HG02588 (cell line): Measurements from ENCODE around the gene RPL27A.

Experiments used
- ATAC-seq: cut with Tn5 transposase; IDR thresholded peaks from one replicate; pipeline ENCODE4 v1.9.1; 2021; ENCODE audit warnings: mild to moderate bottlenecking, moderate library complexity; ENCODE audit not compliant: unreplicated experiment

Gene RPL27A

DNA sequence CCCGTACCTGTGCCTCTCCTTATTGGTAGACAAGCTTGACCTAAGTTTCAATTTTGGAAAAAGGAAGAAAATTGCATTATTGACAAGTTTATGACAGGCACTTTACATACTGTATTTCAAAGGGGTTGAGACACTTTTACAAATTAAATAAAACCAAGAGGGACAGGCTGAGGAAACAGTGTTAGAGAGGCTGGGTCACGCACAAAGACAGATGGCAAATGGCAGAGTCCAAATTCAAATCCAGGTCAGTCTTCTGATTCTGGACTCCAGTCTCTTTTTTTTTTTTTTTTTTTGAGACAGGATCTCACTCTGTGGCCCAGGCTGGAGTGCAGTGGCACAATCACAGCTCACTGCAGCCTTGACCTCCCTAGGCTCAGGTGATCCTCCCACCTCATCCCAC lies 10.2 kb upstream of the RPL27A start:
- no peak for ATAC-seq

GRCh38 chr11:8674859-8675258 lies 7.7 kb upstream of the RPL27A start:
- ATAC-seq, result no peak

- ATAC-seq, result no peak
These were observed 6.1 kb upstream of the RPL27A start for GRCh38 chr11:8676458-8676857.

DNA sequence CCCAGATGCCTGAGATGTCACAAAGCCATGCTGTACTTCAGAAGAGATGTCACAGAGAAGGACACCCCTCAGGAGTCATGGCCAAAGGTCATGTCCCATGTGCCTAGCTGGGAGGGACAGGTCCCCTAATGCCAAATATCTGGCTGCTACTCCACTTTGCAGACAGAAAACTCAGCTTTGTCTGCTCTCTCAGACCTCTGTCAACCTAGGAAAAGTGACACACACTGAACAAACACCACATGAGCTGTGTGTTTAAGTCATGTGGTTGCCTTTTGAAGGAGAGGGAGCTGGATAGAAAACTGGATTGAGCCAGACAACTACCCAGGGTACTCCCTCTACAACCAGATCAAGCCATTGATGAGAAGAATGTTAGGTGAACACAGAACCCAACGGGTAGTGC lies 3.6 kb upstream of the RPL27A start:
- no peak for ATAC-seq

- no peak for ATAC-seq
These were observed 722 bp upstream of the RPL27A start for GRCh38 chr11:8681837-8682302.

DNA sequence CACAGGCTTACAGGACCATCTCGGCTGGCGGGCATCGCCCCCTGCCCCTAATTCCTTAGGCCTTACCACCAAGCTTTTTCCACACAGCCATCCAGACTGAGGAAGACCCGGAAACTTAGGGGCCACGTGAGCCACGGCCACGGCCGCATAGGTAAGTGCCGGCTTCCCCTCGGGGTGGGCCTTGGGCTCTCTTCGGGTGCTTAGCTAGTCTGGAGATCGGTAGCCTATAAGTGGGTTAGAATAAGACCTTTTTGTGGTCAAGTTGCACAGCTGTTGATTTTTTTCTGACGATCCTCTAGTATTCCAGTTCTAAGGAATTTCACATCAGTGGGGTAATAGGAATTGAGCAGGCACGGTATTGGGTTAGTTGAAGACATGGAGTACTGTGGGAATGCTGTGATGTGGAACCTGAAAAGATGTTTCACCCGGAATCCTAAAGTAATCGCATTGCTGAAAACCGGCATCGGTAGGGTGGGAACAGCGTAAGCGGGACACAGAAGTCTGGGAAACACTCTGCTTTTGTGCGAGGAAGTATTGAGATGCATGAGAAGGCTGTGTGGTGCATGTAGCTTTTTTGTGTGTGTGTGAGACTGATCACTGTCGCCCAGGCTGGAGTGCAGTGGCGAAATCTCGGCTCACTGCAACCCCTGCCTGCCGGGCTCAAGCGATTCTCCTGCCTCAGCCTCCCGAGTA lies 669 bp downstream of the RPL27A start:
- ATAC-seq, result no peak

DNA sequence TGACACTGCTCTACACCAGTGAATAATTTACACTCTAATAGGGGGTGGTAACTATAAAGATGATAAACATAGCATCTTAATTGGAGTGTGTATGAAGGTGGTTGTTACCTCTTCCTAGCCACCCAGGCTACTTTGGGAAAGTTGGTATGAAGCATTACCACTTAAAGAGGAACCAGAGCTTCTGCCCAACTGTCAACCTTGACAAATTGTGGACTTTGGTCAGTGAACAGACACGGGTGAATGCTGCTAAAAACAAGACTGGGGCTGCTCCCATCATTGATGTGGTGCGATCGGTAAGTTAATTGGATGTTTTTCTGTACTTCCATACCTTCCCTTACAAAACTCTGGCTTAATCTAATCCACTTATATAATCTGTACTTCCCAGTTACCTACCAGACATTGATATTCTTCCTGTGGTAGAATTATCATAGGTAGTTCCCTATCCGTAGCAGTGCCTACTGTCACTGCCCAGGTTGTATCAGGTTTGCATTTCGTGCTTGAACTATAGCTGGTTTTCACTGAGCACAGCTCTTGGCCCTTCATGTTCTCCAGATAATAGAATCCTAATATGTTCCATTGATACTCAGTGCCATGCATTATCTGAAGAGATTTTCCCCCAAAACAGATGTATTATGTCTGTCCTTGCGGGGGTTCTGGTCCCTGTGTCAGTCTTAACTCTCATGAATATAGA lies 2.2 kb downstream of the RPL27A start:
- ATAC-seq, result no peak

- ATAC-seq, result no peak
These were observed 2.7 kb downstream of the RPL27A start for GRCh38 chr11:8685306-8685705.

- ATAC-seq, result no peak
These were observed 3.2 kb downstream of the RPL27A start for GRCh38 chr11:8685820-8686219.

- no peak for ATAC-seq
These were observed 3.7 kb downstream of the RPL27A start for GRCh38 chr11:8686325-8686724.

DNA sequence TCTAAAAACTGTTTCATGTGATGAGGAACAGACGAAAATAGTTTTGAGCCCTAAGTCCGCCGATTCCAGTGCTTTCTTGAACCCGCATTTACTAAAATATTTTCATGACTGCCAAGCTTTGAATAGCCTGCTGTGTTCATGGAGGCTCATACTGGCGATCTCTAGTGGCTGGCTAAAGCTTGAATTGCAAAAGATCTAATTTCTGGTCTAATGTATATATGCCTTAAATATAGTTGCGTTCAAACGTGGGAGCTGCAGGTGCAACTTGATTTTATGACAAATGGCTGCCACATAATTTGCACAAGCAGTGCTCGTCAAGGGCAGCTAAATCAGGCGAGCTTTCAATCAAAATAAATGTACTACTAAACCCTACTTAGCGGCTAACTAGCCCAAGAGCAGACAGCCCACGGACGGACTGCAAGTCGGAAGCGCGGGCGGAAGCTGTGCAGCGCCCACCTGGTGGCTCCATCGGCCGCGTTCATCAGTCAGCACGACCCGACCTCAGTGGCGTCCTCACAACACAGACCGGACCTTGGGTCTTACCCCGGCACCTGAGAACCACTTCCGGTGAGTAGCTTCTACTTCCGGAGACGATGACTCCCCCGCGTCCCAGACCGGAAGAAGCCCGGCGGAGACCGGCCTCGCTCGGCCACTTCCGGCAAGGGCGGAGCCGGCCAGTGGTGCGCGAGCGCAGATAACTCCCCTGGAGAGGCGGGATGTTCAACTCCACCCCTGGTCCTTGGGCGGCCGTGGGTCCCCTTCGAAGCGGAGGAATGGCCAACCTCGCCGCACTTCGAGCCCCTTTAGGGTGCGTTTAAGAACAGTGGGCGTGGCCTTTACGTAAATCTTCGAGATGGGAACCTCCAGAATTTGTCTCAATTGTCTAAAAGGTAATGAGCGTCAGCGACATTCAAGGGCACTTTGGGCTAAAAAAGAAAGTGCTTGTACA lies 6.1 kb downstream of the RPL27A start:
- peak; percentile 94 for ATAC-seq

GRCh38 chr11:8689726-8690255 lies 7.2 kb downstream of the RPL27A start:
- ATAC-seq, result no peak

DNA sequence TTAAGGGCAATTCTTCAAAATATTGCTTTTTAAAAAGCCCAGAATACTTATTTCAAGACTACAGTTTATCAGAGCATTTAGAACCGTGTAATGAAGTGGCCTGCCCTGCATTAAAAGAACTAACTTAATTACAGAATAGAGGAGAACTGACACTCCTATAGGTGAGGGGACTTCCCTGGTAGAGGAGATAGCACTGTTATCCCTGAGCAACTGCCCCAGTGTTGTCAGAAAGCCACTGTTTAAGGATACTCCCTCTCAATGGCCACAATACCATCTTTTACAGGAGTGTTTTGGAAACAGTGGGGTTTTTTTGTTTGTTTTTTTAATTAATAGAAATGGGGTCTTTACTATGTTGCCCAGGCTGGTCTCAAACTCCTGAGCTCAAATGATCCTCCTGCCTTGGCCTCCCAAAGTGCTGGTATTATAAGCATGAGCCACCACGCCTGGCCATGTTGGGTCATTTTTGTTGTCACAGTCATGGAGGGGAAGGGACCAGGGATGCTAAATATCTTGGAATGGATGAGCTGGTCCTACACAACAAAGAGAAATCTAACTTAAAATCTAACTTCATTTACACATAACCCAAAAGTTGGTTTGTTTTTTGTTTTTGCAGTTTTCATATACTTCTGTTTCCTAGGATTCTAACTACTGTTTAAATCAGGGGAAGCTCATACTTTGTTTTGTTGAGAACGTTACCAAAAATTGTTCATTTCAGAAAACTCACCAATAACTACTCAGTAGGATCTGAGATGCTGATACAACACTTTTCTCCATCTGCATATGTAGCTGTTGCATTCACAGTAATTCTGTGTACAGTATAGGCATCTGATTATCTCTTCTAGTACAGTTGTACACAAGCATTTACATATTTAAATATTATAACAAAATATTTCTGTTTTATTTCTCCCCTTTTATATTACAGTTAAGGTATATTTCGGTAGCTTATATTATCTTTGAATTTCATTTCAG lies 8.1 kb downstream of the RPL27A start:
- no peak for ATAC-seq

- ATAC-seq, result no peak
These were observed 9.0 kb downstream of the RPL27A start for GRCh38 chr11:8691601-8692000.

DNA sequence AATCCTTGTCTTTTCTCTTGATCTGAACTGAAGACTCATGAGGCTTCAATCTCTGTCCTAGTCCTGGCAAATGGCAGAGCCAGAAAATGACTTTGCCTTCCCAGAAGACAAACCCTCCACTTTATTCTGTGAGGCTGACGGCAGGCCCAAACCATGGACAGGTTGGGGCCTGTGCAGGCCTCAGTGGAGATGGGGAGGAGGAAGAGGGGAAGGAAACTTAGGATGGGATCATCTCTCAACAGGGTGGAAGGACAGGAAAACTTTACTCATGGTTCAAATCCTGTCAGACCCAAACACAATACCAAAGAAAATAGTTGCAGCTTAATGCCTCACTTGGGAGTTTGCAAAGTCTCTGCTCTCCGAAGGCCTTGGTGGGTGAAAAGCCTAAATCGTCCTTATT lies 9.8 kb downstream of the RPL27A start:
- no peak for ATAC-seq

GRCh38 chr11:8693010-8693551 lies 10.5 kb downstream of the RPL27A start:
- no peak for ATAC-seq

GRCh38 chr11:8693555-8693954 lies 11.0 kb downstream of the RPL27A start:
- ATAC-seq, result no peak

DNA sequence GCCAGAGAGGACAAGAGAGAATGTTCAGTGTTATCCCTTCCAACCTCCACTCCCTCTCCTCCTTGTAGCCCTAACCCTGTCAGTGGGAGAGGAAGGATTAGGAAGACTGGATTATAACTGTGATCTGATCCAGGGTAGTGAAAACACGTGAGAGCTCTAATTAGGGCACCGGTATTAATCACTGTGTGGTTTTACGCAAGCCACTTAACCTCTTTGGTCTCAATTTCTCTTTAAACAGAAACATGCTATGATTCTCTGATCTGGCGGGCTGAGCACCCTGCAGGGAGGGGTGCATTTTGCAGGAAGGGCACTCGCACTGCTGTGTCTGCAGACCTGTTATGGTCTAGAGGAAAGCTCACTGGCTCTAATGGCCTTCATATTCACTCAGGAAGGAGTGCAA lies 11.5 kb downstream of the RPL27A start:
- ATAC-seq, result no peak

DNA sequence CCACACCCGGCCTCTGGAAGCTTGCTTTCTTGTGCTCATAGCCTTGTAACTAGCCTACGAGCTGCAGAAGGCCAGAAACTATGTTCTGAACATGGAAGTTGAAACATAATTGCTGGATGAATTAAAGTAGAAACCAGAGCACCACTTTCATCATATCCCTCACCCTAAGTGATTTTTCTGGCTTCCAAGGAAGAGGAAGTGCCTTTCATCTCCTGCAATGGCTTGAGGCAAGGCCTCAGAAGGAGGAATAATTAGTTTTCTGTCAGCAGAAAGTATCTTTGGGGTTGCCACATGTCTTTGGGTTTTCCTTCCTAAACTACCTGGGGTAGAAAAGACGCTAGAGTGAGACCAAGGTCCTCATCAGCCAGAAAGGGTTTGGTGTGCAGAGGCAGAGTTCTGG lies 14.5 kb downstream of the RPL27A start:
- ATAC-seq, result no peak

- ATAC-seq, result no peak
These were observed 15.8 kb downstream of the RPL27A start for GRCh38 chr11:8698379-8698851.
